Hematopoietic multipotent progenitor cell treated with erythropoietin and hydrocortisone succinate and interleukin-3 and kit ligand, for 8 days (in vitro differentiated cells): ENCODE measurements around the gene NFAM1.

Experiments
- DNase-seq: peaks from one replicate; pipeline ENCODE4 v3.0.0-alpha.2; 2015

Gene NFAM1

DNA sequence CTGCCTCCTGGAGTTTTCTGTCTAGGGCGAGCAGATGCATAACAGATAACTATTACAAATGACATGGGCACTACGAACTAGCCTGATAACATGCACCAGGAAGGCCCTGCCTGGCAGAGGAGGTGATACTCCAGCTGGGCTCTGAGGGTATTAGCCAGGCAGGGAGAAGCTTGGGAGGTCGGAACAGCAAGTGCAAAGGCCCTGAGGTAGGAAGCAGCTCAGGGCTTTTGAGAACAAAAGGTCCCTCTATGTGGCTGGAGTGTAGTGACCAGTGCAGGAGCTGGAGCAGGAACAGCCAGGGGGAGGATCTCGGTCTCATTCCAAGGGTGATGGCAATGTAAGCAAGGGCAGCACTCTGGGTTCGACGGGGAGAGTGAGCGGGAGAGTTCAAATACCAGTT lies 100.1 kb downstream of the NFAM1 start:
- DNase-seq, result no peak

DNA sequence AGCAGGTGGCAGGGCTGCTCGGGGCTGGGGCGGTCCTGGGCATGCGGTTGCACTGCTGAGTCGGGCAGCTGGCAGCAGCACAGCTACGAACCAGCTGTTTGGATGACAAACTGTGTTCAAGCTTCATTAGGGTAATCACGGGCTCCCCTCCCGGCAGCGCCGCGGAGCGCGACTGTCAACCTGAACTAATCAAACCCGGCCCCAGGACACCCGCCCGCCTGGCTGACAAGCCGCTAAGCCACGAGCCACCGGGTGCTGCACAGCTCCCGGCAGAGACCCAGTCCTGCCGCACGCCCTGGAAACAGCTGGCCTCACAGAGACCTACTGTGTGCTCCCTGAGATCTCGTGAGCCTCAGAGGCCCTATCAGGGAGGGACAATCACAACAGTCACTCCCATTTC lies 101.2 kb downstream of the NFAM1 start:
- DNase-seq, result no peak
